ENCODE results near the gene PRR12.

PRR12 gene

GRCh38 chr19:49579947-49580263 is 11.1 kb upstream of the PRR12 start:
- Histone ChIP-seq H3K27ac (ENCODE audit: poor library complexity, severe bottlenecking) (peak overlapping the region; percentile 35), H3K4me3 (ENCODE audit: severe bottlenecking) (peak overlapping the region; percentile 48), H3K27me3 (ENCODE audit: insufficient read depth, poor library complexity, severe bottlenecking) (no peaks in the 10 kb centered on the region), H3K36me3 (ENCODE audit: low read depth) (peaks cover 14% of the 10 kb centered on the region), H3K9me3 (ENCODE audit: severe bottlenecking) (no peaks in the 10 kb centered on the region), H3K4me1 (ENCODE audit: insufficient read depth, poor library complexity, severe bottlenecking) (peaks cover 6% of the 10 kb centered on the region)
- TF ChIP-seq, protein P1, sequence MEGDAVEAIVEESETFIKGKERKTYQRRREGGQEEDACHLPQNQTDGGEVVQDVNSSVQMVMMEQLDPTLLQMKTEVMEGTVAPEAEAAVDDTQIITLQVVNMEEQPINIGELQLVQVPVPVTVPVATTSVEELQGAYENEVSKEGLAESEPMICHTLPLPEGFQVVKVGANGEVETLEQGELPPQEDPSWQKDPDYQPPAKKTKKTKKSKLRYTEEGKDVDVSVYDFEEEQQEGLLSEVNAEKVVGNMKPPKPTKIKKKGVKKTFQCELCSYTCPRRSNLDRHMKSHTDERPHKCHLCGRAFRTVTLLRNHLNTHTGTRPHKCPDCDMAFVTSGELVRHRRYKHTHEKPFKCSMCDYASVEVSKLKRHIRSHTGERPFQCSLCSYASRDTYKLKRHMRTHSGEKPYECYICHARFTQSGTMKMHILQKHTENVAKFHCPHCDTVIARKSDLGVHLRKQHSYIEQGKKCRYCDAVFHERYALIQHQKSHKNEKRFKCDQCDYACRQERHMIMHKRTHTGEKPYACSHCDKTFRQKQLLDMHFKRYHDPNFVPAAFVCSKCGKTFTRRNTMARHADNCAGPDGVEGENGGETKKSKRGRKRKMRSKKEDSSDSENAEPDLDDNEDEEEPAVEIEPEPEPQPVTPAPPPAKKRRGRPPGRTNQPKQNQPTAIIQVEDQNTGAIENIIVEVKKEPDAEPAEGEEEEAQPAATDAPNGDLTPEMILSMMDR (IDR thresholded peaks at IDR 0.05; ENCODE audit: poor library complexity, severe bottlenecking) = no peak
- no peak for DNase-seq (ENCODE audit: low spot score)
- ATAC-seq (ENCODE audit: low read depth) = peak; percentile 7; the same call in 1 of the 3 replicates

DNA sequence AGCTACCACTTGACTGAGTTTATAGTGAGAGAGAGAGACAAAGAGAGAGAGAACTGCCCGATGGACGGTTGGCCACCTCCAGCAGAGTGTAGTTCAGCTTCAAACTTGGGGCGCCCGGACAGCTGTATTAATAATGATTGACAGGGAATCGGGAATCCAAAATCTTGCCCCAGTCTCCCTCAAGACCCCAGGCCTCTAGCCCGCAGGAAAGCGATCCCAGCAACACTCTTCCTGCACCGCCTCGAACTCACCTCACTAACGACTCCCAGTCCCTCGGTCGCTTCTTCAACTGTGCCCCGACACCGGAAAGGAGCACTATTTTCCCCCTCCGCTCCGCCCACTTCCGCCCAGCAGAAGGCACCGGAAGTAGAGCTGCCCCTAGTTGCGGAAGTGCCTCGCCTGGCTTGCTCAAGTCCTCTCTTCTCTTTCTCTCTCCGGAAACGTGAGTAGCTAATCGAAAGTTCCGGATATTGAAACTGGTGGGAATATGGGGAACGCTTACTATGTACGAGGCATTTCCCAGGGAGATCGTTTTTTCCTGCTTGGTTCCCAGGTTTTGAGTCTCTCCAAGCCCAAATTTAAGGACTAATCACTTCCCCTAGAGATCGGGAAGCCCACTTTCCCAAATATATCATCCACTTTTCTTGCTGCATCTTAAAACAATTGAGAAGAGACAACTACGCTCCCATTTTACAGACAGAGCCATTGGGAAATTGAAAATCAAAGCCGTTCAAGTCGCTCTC is 10.5 kb upstream of the PRR12 start, which contains the start of gene NOSIP:
Gene NOSIP (minus strand): TSS at position 293 of the 743 bp plus-strand sequence. CDS start 19,865 bp downstream, outside the sequence.
- Histone ChIP-seq H3K4me1 (ENCODE audit: insufficient read depth, poor library complexity, severe bottlenecking) (peaks cover 6% of the 10 kb centered on the region), H3K4me3 (ENCODE audit: severe bottlenecking) (peak within 1 kb of the TSS; percentile 48), H3K27me3 (ENCODE audit: insufficient read depth, poor library complexity, severe bottlenecking) (no peaks in the 10 kb centered on the region), H3K9me3 (ENCODE audit: severe bottlenecking) (no peaks in the 10 kb centered on the region), H3K36me3 (ENCODE audit: low read depth) (peaks cover 9% of the 10 kb centered on the region), H3K27ac (ENCODE audit: poor library complexity, severe bottlenecking) (peak within 1 kb of the TSS; percentile 35)
- TF ChIP-seq, protein P1 (IDR thresholded peaks at IDR 0.05; ENCODE audit: poor library complexity, severe bottlenecking) = no peak
- DNase-seq (ENCODE audit: low spot score) = peak; percentile 93
- peak; percentile 89 for ATAC-seq (ENCODE audit: low read depth)

- peak within 1 kb of the TSS; percentile 48 for H3K4me3 ChIP-seq (ENCODE audit: severe bottlenecking)
- TF ChIP-seq, protein P1 (IDR thresholded peaks at IDR 0.05; ENCODE audit: poor library complexity, severe bottlenecking) = no peak
- H3K27ac ChIP-seq (ENCODE audit: poor library complexity, severe bottlenecking) = peak within 1 kb of the TSS; percentile 35
- peaks cover 3% of the 10 kb centered on the region for H3K36me3 ChIP-seq (ENCODE audit: low read depth)
- 0 out of 3 replicates have a peak, but pooled peaks have one; percentile 35 for ATAC-seq (ENCODE audit: low read depth)
- H3K27me3 ChIP-seq (ENCODE audit: insufficient read depth, poor library complexity, severe bottlenecking) = no peaks in the 10 kb centered on the region
- peaks cover 6% of the 10 kb centered on the region for H3K4me1 ChIP-seq (ENCODE audit: insufficient read depth, poor library complexity, severe bottlenecking)
- no peaks in the 10 kb centered on the region for H3K9me3 ChIP-seq (ENCODE audit: severe bottlenecking)
- DNase-seq (ENCODE audit: low spot score) = peak; percentile 65
Measured at GRCh38 chr19:49581007-49581508, 9.9 kb upstream of the PRR12 start, which contains the start of gene PRRG2. PRRG2 (plus strand) TSS chr19:49581316; CDS start chr19:49583220, 1,904 bp downstream.

DNA sequence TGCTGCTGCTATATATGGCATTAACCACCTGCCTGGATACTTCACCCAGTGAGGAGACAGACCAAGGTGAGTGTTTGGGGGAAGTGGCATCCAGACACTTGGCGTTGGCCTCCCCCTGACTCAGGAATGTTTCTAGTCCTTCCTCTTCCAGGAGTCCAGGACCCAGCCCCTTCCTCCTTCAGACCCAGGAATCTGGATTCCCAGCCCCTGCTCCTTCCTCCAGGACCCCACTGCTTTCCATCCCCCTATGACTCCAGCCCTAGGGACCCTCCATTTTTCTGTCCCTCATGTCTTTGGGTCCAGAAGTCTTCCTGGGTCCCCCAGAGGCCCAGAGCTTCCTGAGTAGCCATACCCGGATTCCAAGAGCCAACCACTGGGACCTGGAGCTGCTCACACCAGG is 7.7 kb upstream of the PRR12 start:
- DNase-seq (ENCODE audit: low spot score) (no peak), ATAC-seq (ENCODE audit: low read depth) (no peak)
- Histone ChIP-seq H3K27me3 (ENCODE audit: insufficient read depth, poor library complexity, severe bottlenecking) (no peaks in the 10 kb centered on the region), H3K4me1 (ENCODE audit: insufficient read depth, poor library complexity, severe bottlenecking) (peaks cover 6% of the 10 kb centered on the region), H3K27ac (ENCODE audit: poor library complexity, severe bottlenecking) (no peak overlapping the region), H3K9me3 (ENCODE audit: severe bottlenecking) (no peaks in the 10 kb centered on the region), H3K36me3 (ENCODE audit: low read depth) (no peaks in the 10 kb centered on the region), H3K4me3 (ENCODE audit: severe bottlenecking) (no peak overlapping the region)
- TF ChIP-seq, protein P1 (IDR thresholded peaks at IDR 0.05; ENCODE audit: poor library complexity, severe bottlenecking) = no peak

DNA sequence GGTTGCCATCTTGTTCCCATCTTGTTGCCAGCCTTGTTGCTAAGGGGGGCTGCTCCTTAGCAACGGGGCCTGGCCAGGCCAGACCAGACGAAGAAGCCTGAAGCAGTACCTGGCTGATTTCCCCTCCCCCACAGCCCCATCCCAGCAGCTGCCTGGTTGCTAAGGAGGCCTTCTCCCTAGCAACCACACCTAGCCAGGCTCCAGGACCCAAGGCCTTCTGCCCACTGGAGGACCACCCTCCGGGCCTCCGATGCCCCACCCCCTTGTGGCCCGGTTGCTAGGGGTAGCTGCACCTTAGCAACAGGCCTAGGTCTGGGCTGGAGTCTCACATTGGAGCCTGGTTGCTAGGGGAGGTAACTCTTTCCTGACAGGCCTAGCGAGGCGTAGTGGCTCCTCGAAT is 6.0 kb upstream of the PRR12 start:
- DNase-seq (ENCODE audit: low spot score) = no peak
- Histone ChIP-seq H3K27me3 (ENCODE audit: insufficient read depth, poor library complexity, severe bottlenecking) (no peaks in the 10 kb centered on the region), H3K36me3 (ENCODE audit: low read depth) (no peaks in the 10 kb centered on the region), H3K4me3 (ENCODE audit: severe bottlenecking) (no peak overlapping the region), H3K4me1 (ENCODE audit: insufficient read depth, poor library complexity, severe bottlenecking) (no peaks in the 10 kb centered on the region), H3K9me3 (ENCODE audit: severe bottlenecking) (no peaks in the 10 kb centered on the region), H3K27ac (ENCODE audit: poor library complexity, severe bottlenecking) (no peak overlapping the region)
- ATAC-seq (ENCODE audit: low read depth) = no peak
- TF ChIP-seq, protein P1 (IDR thresholded peaks at IDR 0.05; ENCODE audit: poor library complexity, severe bottlenecking) = no peak
